ENCODE measurements around the gene IQSEC1. TPM values are rescaled to one million over a fixed set of nuclear protein-coding genes. Genes with fewer than 3 reads are reported as not detected.

The IQSEC1 gene
- total RNA-seq, 1 experiment from 2014 or later, result 28.1 TPM

DNA sequence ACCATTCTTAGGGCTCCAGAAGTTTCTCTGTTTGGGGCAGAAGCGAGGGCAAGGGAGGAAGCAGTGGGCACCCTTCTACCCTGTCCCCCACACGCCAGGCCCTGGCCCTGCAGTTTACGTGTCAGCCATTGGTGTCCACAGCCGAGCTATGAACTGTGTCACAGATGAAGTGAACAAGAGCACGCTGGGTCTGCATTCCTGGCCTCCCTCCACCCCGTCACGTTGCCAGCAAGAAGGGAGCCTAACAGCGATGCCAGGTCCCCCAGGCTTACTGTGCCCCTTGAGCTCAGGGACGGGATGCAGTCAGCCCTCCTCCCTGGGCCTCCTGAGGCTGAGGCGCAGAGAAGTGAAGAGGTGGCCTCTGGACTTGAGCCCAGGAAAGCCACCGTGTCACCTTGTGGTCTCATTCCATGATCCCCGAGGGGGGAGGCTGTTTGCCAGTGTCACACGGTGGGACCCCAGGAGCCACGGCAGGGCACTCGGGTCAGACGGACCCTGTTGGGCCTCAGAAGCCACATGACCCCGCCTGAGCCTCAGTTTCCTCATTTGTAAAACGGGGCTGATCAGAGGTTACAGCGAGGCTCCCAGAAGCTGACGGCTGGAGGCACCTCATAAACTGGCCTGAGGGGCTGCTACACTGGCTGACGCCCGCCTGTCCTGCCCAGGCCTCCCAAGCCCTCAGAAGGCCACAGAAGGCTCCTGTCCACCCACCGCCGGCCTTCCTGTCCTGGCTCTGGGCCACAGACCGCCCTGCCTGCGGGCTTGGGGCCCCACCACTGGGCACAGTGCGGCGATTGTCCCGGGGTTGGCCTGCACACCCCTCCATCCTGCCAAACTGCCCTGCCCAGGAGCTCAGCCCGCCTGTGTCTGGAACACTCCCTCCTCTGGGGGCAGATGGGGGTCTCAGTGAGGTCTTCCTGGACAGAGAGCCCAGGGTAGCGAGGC, 18.6 kb downstream of the IQSEC1 start:
- BruUV-seq (replicated peaks), result no TSS peak
- CTCF ChIA-PET, result no interaction called here
- TF ChIP-seq JUND (IDR thresholded peaks at IDR 0.05), result no peak
- TF ChIP-seq, protein P1, sequence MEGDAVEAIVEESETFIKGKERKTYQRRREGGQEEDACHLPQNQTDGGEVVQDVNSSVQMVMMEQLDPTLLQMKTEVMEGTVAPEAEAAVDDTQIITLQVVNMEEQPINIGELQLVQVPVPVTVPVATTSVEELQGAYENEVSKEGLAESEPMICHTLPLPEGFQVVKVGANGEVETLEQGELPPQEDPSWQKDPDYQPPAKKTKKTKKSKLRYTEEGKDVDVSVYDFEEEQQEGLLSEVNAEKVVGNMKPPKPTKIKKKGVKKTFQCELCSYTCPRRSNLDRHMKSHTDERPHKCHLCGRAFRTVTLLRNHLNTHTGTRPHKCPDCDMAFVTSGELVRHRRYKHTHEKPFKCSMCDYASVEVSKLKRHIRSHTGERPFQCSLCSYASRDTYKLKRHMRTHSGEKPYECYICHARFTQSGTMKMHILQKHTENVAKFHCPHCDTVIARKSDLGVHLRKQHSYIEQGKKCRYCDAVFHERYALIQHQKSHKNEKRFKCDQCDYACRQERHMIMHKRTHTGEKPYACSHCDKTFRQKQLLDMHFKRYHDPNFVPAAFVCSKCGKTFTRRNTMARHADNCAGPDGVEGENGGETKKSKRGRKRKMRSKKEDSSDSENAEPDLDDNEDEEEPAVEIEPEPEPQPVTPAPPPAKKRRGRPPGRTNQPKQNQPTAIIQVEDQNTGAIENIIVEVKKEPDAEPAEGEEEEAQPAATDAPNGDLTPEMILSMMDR (IDR thresholded peaks at IDR 0.05 in 2 of 3, conservative IDR thresholded peaks at IDR 0.05 in 1 of 3; ENCODE audit: borderline replicate concordance in 1 of 3, insufficient read depth in 1 of 3, low read depth in 2 of 3, low read length in 2 of 3), result no peak
- no peak for TF ChIP-seq ZFX (IDR thresholded peaks at IDR 0.05)
- TF ChIP-seq CBX3 (IDR thresholded peaks at IDR 0.05; ENCODE audit: low read depth), result no peak
- TF ChIP-seq, protein P2, sequence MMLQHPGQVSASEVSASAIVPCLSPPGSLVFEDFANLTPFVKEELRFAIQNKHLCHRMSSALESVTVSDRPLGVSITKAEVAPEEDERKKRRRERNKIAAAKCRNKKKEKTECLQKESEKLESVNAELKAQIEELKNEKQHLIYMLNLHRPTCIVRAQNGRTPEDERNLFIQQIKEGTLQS (IDR thresholded peaks at IDR 0.05), result no peak
- TF ChIP-seq RAD21 (IDR thresholded peaks at IDR 0.05; ENCODE audit: low read depth), result no peak
- TF ChIP-seq POLR2A (IDR thresholded peaks at IDR 0.05; ENCODE audit: borderline replicate concordance, extremely low read depth, insufficient read depth, insufficient read length), result no peak
- no peak for TF ChIP-seq EZH2 (IDR thresholded peaks at IDR 0.05)
- TF ChIP-seq, protein P3, sequence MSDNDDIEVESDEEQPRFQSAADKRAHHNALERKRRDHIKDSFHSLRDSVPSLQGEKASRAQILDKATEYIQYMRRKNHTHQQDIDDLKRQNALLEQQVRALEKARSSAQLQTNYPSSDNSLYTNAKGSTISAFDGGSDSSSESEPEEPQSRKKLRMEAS (IDR thresholded peaks at IDR 0.05), result no peak
- no peak for TF ChIP-seq FOSL1 (IDR thresholded peaks at IDR 0.05; ENCODE audit: low read depth)
- no peak for TF ChIP-seq EGR1 (IDR thresholded peaks at IDR 0.05; ENCODE audit: low read depth)
- TF ChIP-seq, protein P4, sequence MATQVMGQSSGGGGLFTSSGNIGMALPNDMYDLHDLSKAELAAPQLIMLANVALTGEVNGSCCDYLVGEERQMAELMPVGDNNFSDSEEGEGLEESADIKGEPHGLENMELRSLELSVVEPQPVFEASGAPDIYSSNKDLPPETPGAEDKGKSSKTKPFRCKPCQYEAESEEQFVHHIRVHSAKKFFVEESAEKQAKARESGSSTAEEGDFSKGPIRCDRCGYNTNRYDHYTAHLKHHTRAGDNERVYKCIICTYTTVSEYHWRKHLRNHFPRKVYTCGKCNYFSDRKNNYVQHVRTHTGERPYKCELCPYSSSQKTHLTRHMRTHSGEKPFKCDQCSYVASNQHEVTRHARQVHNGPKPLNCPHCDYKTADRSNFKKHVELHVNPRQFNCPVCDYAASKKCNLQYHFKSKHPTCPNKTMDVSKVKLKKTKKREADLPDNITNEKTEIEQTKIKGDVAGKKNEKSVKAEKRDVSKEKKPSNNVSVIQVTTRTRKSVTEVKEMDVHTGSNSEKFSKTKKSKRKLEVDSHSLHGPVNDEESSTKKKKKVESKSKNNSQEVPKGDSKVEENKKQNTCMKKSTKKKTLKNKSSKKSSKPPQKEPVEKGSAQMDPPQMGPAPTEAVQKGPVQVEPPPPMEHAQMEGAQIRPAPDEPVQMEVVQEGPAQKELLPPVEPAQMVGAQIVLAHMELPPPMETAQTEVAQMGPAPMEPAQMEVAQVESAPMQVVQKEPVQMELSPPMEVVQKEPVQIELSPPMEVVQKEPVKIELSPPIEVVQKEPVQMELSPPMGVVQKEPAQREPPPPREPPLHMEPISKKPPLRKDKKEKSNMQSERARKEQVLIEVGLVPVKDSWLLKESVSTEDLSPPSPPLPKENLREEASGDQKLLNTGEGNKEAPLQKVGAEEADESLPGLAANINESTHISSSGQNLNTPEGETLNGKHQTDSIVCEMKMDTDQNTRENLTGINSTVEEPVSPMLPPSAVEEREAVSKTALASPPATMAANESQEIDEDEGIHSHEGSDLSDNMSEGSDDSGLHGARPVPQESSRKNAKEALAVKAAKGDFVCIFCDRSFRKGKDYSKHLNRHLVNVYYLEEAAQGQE (IDR thresholded peaks at IDR 0.05; ENCODE audit: low read depth), result no peak
- no peak for TF ChIP-seq SRF (IDR thresholded peaks at IDR 0.05; ENCODE audit: low read depth)
- TF ChIP-seq POLR2AphosphoS5 (IDR thresholded peaks at IDR 0.05; ENCODE audit: low read depth, low read length), result no peak
- TF ChIP-seq, protein P5, sequence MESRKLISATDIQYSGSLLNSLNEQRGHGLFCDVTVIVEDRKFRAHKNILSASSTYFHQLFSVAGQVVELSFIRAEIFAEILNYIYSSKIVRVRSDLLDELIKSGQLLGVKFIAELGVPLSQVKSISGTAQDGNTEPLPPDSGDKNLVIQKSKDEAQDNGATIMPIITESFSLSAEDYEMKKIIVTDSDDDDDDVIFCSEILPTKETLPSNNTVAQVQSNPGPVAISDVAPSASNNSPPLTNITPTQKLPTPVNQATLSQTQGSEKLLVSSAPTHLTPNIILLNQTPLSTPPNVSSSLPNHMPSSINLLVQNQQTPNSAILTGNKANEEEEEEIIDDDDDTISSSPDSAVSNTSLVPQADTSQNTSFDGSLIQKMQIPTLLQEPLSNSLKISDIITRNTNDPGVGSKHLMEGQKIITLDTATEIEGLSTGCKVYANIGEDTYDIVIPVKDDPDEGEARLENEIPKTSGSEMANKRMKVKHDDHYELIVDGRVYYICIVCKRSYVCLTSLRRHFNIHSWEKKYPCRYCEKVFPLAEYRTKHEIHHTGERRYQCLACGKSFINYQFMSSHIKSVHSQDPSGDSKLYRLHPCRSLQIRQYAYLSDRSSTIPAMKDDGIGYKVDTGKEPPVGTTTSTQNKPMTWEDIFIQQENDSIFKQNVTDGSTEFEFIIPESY (IDR thresholded peaks at IDR 0.05; ENCODE audit: extremely low read depth, insufficient replicate concordance, low read length), result no peak
- no peak for TF ChIP-seq CEBPB (IDR thresholded peaks at IDR 0.05; ENCODE audit: low read depth)
- TF ChIP-seq SIN3A (IDR thresholded peaks at IDR 0.05; ENCODE audit: low read depth), result no peak
- TF ChIP-seq EZH2phosphoT487 (IDR thresholded peaks at IDR 0.05; ENCODE audit: borderline replicate concordance), result no peak

More for the DNA sequence above, 18.6 kb downstream of the IQSEC1 start:
- Histone ChIP-seq H3K4me1 (ENCODE audit: control insufficient read depth in 1 of 2, insufficient read depth in 2 of 2, low read length in 2 of 2) (peaks cover 18 to 19% of the 10 kb centered on the region in 2 experiments), H3K27me3 (ENCODE audit: insufficient read depth, low read length) (no peaks in the 10 kb centered on the region), H3K9ac (ENCODE audit: low read length) (no peak overlapping the region), H3K9me3 (ENCODE audit: control insufficient read depth in 1 of 2, insufficient read depth in 1 of 2, low read depth in 1 of 2, low read length in 2 of 2) (no peaks in the 10 kb centered on the region), H3K27ac (ENCODE audit: low read depth, low read length) (no peak overlapping the region), H3K4me2 (ENCODE audit: low read length) (no peak overlapping the region), H2AFZ (ENCODE audit: low read depth, low read length, poor library complexity, severe bottlenecking) (no peak overlapping the region), H3K4me3 (replicated peaks in 1 of 2; ENCODE audit: low read depth in 1 of 2, low read length in 2 of 2) (no peak overlapping the region), H3K36me3 (ENCODE audit: control insufficient read depth in 1 of 2, insufficient read depth in 2 of 2, low read length in 2 of 2) (no peaks in the 10 kb centered on the region), H3K79me2 (ENCODE audit: insufficient read depth, low read length) (no peaks in the 10 kb centered on the region), H4K20me1 (ENCODE audit: insufficient read depth) (no peaks in the 10 kb centered on the region), H3K9me2 (ENCODE audit: insufficient read depth) (no peaks in the 10 kb centered on the region)
- ATAC-seq (no peak), DNase-seq (ENCODE audit: low read depth, low spot score) (no peak)
- POLR2A ChIA-PET, result no interaction called here
- intact Hi-C loops (cut with micrococcal nuclease), result no loop called here
- RAD21 ChIA-PET (ENCODE audit: low non-redundant PET in 1 of 2, low total read pairs in 2 of 2, uncharacterized antibody in 2 of 2, unreplicated experiment in 2 of 2), result no interaction called here
